ENCODE measurements around the gene WIPF3.

WIPF3 gene

GRCh38 chr7:29847916-29848315, 41.6 kb downstream of the WIPF3 start:
- DNase-seq (ENCODE audit: low read depth), result no peak

GRCh38 chr7:29848941-29849340, 42.6 kb downstream of the WIPF3 start:
- DNase-seq (ENCODE audit: low read depth), result no peak

GRCh38 chr7:29851487-29851886, 45.2 kb downstream of the WIPF3 start:
- DNase-seq (ENCODE audit: low read depth), result no peak

- no peak for DNase-seq (ENCODE audit: low read depth)
Measured at GRCh38 chr7:29852457-29852856, 46.1 kb downstream of the WIPF3 start.

- no peak for DNase-seq (ENCODE audit: low read depth)
Measured at GRCh38 chr7:29853072-29853471, 46.8 kb downstream of the WIPF3 start.

- DNase-seq (ENCODE audit: low read depth), result no peak
Measured at GRCh38 chr7:29853789-29854188, 47.5 kb downstream of the WIPF3 start.

GRCh38 chr7:29854257-29854938, 48.1 kb downstream of the WIPF3 start:
- no peak for DNase-seq (ENCODE audit: low read depth)

GRCh38 chr7:29857654-29858053, 51.3 kb downstream of the WIPF3 start:
- no peak for DNase-seq (ENCODE audit: low read depth)

- DNase-seq (ENCODE audit: low read depth), result no peak
Measured at GRCh38 chr7:29858191-29858951, 52.1 kb downstream of the WIPF3 start.

GRCh38 chr7:29859104-29859503, 52.8 kb downstream of the WIPF3 start:
- DNase-seq (ENCODE audit: low read depth), result no peak

- no peak for DNase-seq (ENCODE audit: low read depth)
Measured at GRCh38 chr7:29859524-29860185, 53.3 kb downstream of the WIPF3 start.

- DNase-seq (ENCODE audit: low read depth), result no peak
Measured at GRCh38 chr7:29860186-29860585, 53.9 kb downstream of the WIPF3 start.

GRCh38 chr7:29861884-29862283, 55.6 kb downstream of the WIPF3 start:
- DNase-seq (ENCODE audit: low read depth), result no peak

- DNase-seq (ENCODE audit: low read depth), result no peak
Measured at GRCh38 chr7:29864656-29865055, 58.3 kb downstream of the WIPF3 start.

GRCh38 chr7:29865526-29865925, 59.2 kb downstream of the WIPF3 start:
- peak; percentile 52 for DNase-seq (ENCODE audit: low read depth)

GRCh38 chr7:29866490-29866930, 60.2 kb downstream of the WIPF3 start:
- DNase-seq (ENCODE audit: low read depth), result peak; percentile 15

- peak; percentile 27 for DNase-seq (ENCODE audit: low read depth)
Measured at GRCh38 chr7:29871787-29872398, 65.6 kb downstream of the WIPF3 start.

- no peak for DNase-seq (ENCODE audit: low read depth)
Measured at GRCh38 chr7:29873644-29874294, 67.5 kb downstream of the WIPF3 start.

GRCh38 chr7:29875741-29876140, 69.4 kb downstream of the WIPF3 start:
- DNase-seq (ENCODE audit: low read depth), result no peak

- DNase-seq (ENCODE audit: low read depth), result no peak
Measured at GRCh38 chr7:29877196-29877595, 70.9 kb downstream of the WIPF3 start.

- no peak for DNase-seq (ENCODE audit: low read depth)
Measured at GRCh38 chr7:29878081-29878688, 71.9 kb downstream of the WIPF3 start.

GRCh38 chr7:29879609-29880008, 73.3 kb downstream of the WIPF3 start:
- DNase-seq (ENCODE audit: low read depth), result peak; percentile 40

Measured in non-pigmented ciliary epithelial cell (primary cell).